ENCODE measurements around the gene AMBP.

The AMBP gene

DNA sequence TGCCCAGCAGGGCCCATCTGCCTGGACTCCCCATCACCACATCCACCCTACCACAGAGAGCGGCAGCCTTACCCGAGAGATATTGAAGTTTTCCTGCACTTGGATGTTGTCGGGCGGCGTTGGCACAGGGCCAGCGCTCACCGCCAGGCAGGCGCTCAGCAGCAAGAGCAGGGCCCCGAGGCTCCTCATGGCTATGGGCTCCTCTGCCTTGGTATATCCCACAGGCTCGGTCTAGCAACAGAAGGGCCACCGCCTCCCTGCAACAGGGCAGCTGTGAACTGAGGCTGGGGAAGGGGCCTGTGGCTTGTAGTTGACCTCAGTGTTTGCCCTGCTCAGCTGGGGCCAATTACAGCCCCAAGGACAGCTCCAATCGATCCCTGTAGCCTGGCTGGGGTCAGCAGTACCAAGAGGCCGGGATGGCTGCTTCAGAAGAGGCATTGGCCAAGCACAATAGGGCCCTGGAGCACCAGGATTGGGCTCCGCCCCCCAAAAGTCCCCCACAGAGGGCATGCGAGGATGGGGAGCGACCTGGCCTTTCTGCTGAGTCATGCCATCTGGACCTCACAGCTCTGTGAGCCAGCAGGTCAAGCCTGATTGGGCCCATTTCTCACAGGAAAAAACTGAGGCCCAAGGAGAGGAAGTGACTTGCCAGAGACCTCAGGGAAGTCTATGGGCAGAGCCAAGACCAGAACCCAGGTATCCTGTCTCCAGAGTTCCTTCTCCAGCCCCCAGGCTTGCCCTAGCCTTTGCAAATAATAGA, at the start of gene AMBP:
Gene AMBP (minus strand): TSS at position 280 of the 760 bp plus-strand sequence. CDS start 91 bp downstream, at position 189.
- DNase-seq (ENCODE audit: low read depth, low spot score), result no peak

DNA sequence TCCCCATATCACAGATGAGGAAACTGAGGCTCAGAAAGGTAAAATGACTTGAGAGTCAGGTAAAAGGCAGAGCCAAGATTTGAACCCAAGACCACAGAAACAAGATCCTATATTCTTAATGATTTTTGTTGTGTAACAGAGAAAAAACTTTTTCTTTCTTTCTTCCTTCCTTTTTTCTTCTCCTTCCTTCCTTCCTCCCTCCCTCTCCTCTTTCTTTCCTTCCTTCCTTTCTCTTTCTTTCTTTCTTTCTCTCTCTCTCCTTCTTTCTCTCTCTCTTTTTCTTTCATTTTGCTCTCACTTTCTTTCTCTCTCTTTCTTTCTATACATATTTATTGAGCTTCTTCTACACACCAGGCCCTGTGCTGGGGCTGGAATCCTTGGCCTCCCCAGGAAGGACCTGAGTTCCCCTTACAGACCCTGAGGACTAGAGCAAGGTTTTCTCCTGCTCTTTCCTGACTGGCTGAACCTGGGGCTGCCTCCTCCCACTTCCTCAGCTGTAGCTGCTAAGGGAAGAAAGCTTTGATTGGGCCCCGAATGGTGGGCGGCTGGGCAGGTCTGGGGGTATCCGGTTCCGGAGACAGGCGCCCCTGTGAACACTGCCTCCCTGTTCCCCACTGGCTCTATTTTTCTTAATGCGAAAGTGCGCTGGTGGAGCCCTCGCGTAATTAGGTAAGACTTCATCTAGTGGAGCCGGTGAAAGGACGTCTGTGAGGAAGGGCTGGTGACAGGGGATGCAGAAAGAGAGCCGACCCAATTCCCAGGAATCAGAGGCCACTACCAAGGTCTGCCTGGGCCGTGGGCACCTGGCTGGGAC, 48.4 kb upstream of the AMBP start:
- no peak for DNase-seq (ENCODE audit: low read depth, low spot score)

DNA sequence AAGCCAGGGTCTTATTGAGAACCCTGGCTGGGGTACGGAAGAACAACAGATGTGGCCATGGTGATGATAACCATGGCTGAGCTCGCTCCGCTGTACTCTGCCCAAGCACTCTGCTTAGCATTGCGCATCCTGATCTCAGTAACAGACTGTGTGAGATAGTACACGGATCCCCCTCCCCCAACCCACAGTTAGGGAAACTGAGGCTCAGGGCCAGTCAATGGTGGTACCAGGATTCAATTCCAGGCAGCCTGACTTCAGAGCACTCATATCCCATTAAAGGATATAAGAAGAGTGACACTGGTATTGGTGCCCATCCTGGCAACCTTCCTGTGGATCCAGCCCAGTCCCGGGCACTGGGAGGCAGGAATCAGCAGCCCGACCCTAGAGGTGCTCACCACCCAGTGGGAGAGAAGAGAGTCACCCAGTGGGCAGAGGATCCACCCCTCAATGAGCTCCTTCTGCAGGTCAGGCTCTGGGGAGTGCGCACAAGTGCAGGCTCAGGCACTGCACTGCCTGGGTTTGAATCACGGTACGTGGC, 47.4 kb upstream of the AMBP start:
- DNase-seq (ENCODE audit: low read depth, low spot score), result no peak

DNA sequence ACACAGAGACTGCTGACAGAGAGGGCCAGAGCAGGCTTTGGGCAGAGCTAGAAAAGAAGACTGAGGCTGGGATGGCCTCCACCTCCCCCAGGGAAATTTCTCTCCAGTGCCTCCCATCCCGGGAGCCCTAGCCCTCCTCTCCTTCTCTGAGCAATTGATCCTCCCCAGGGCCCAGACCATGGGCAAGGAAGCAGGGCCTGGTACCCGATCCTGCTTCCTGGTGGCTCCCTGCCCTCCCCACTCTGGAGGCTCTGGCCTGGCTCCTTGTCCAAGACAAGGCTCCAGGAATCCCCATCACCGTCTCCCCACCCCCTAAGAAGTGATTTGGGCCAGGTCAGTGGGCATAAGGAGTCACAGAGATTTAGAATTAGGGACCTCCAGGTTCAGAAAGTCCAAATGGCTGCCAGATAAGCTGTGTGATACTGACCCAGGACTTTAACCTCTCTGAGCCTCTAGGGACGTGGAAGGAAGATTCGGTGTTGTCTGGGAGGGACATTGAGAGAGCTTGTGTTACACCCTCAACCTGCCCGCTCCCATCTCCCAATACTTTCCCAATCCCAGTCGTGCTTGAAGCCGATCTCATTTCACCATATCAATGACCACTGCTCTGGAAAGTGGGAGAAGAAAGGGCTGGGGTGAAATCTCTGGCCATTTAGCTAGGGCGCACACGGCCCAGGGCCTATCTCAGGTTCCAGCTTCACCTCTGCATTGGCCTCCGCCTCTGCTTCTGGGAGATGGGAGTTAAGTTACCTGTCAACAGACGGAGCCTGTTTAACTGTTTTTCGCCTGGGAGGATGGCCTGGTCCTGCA, 46.8 kb upstream of the AMBP start:
- no peak for DNase-seq (ENCODE audit: low read depth, low spot score)

DNA sequence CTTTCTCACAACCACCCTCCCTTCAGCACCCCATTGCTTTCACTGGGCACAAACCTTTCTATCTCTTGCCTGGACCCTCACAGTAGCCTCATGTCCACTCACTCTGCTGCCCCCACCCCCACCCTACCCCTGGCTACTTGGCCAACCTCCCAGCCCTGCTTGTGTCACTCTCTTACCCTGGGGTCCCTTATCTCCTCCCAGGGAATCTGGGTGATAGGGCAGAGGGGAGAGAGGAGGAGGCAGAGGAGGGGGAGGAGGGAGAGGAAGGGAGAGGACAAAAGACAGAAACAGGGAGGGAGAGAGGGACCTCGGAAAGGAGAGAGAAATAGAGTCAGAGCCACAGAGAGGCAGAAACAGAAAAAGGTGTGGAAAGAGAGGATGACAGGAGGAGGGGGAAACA, 46.0 kb upstream of the AMBP start:
- DNase-seq (ENCODE audit: low read depth, low spot score), result no peak

DNA sequence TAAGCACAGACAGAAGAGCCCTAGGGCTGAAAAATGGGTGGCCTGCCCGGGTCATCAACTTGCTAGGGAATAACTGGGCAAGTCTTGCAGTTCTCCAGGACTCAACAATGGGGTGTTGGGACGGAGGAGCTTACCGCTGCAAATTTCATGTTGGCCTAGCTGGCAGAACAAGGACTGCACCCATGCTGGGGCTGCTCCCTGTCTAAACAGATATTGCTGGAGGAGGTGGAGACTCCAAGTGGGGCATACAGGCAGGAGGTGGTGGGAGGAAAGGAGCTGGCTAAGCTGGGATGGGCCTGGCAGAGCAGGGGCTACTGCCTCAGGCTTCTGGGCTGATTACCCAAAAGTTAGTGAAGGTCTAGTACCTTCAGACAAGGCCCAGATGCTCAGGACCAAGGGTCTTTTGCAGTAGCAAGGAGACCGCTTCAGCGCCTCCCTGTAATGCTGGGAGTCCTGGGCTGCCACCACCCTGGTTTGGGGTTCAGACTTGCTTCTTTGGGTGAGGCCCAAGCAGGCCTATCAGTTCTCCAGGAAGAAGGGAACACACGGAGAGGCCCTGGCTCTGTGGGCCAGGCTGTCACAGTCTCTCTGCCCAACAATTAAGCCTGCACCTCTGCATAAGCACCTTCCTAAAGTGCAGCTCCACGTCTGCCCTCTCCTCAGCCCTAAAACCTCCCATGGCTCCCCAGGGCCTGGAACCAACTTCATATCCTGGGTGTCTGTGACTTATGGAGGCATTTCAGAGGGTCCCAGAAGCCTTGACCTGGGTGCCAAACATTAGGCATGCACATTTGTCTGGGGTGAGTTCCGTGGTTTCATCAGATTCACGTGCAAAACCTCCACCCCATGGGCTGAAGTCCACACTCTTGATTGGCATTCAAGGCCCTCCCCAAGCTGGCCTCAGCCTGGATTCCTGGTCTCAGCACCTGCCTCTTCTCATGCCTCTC, 45.2 kb upstream of the AMBP start:
- no peak for DNase-seq (ENCODE audit: low read depth, low spot score)

DNA sequence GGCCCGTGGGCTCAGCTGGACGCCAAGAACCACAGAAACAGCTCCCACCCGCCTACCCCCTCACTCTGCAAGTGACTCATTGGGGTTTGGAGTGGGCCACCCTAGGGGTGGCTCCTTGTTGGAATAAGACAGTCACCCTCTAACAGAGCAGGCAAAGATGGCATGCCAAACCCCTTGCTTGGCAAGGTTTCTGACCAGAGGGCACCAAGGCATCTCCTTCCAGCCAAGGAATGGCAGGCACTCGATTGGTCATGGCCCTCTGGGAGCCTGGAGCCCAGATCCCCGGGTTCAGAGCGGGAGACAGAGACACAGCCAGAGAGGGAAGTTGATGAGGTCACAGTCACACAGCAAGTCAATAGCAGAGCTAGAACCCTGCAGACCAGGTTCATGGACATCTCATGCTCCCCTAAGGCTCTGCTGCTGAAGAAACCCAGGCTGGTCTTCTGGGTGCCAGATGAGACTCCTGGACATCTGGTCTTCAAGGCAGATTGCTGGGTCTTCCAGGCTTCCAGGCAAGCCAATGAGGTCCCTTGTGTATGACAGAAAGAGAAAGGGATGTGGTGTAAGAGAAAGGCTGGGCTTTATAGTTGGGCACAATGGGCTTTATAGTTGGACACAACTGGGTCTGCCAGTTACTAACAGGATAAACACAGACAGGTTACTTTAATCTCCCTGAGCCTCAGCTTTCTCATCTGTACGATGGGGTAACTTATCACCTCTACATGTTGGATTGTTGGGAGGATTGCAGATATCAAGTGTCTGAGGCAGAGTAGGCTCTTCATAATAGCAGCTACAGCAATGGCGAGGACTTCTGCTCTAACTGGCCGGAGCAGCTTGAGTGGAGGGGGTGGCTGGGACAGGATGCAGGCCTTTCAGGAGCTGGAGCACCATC, 44.3 kb upstream of the AMBP start:
- no peak for DNase-seq (ENCODE audit: low read depth, low spot score)

DNA sequence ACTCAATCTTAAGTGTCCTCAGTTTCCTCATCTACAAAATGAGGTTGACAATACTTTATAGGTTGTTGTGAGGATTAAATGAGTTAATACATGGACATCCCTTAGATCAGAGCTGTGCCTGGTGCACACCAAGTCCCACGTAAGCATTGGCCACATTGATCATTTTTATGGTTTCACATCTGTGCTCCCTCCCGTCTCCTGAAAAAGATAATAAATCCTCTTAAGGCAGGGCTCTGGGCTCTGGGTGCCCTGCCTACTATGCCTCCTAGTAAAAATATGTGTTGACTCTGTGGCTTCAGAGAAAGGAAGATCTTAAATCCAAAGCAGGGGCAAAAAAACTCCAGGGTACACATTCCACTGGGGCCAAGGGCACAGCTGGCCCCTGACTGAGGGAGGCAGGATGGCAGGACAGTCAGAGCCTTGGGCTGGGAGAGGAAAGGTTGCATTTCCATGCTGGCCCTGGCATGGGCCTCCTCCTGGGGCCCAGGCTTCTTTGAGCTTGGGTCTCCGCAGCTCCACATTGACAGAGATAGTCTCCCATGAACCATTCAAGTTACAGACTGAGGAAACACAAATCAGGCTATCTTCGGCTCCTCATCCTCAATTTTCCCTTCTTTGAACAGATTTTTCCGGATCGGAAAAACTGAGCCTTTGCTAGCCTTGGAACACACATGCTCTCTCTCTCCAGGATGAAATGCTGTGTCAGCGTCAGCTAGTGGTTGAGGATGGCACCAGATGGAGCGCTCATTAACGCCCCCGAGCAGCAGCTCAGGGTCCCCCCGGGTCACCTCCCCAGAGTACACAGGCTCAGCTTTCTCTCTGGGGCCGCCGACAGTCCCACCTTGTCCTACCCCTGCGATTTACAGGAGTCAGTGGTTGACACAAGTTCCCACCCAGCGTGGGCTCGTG, 43.4 kb upstream of the AMBP start:
- DNase-seq (ENCODE audit: low read depth, low spot score), result no peak

DNA sequence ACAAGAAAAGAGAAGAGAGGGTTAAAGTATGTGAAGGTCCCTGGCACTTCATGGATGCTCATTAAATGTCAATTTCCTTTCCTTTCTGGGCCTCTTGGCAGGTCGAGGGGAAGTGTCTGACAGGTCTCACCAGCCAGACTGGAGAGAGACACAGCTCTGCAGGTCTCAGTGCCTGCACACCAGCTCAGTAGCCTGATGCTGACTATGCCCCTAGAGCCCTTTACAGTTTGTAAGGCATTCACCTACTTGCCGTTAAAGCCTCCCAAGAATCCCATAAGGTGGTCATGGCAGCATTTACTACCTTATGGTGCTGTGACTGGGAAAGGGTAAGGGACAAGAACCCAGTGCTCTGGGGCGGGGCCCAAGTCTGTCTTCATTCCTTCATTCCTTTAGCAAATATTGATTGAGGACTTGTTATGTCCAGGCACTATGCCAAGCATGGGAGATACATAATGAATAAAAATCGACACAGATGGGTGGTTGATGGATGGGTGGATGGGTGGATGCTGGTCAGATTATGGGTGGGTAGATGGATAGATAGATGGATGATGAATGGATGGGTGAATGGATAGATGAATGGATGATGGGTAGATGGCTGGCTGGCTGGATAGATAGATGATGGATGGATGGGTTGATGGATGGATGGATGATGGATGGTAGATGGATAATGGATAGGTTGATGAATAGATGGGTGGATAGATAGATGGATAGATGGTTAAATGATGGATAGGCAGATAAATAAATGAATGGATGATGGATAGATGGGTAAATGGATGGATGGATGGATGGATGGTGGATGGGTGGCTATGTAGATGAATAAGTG, 42.3 kb upstream of the AMBP start:
- no peak for DNase-seq (ENCODE audit: low read depth, low spot score)

DNA sequence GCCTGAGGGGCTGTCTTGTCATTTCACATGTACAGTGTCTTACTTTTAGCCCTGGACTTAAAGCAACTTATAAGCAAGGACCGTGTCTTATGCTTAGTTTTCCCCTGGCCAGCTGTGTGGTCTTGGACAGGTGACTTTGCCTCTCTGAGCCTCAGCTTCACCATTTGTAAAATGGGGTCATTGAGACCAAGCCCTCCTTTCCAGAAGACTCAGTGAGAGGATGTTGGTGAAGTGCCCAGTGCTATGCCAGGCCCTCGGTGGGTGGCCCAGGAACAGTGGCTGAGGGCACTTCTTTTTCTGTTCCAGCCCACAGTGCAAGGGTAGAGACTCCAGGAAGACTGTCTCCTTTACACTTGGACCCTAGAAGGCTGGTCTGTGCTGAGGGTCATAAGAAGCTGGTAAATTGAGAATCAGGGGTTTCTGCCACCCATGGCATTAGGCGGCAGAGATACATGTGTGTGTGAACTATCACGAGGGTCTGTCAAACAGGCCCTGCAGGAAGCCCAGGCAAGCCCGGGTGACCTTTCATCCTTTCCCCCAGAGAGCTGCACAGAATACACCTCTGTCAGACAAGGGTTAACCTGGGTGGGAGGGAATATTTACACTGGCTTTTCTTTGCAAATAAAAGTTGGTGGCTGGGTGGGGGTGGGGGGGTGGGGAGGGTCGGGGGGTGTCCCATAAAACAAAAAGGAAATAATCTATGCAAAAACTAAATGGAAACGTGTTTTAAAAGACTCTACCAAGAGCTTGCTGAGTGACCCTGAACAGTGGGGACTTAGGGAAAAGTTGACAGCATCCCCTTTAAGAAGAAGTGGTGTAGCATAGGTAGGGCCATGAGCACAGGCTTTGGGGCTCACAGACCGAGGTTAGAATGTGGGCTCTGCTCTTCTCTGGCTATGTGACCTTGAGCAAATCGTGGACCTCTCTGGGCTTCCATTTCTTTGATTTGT, 41.4 kb upstream of the AMBP start:
- DNase-seq (ENCODE audit: low read depth, low spot score), result no peak

DNA sequence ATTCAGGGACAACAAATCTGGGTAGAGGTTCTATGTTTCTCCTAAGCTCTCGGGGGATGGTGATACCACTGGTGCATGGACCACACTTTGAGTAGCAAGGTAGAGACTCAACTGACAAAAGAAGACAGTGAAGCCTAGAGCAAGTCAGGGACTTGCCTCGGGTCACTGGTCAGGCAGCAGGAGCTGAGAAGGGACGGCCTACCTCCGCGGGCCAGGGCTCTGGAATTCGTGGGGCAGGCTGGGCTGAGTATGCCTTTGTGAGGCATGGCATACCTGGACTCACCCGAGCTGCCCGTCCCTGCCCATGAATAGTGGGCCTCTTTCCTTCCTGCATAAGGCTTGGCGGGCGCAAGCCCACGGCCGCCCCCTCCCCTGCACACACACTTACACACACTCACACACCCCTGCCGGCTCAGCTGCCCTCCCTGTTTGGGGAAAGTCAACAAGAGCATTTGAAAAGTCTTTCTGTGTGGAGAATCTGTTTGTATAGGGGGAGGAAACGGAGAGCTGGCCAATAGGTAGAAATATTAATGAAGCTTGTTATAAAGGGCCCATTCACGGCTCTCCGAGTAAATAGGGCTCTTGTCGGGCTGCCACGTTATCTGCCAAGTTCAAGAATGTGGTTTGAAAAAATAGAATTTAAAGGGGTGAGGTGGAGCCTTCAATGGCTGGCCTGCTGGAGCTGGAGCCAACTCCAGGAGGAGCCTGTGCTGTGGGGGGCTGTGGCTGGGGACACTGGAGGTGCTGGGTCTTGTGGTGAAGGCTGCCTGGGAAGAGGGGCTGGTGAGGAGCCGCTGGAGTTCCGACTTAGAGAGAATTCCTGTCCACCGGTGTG, 40.1 kb upstream of the AMBP start:
- no peak for DNase-seq (ENCODE audit: low read depth, low spot score)

DNA sequence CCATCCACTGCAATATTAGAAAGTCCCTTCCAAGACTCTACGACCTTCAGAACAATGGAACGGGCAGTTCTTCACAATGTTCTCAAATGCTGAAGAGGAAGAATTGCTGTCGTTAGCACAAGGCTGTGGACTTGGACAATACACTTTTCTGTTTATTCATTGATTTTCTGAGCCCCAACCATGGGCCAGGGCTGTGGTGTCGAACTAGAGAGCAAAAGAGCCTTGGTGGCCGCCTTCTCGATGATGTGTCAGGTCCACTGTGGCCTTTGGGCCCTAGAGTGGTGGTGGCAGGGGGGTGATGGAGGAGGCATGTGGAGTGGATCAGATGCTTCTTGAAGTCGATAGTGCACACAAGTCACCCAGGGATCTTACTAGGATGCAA, 39.5 kb upstream of the AMBP start:
- no peak for DNase-seq (ENCODE audit: low read depth, low spot score)

DNA sequence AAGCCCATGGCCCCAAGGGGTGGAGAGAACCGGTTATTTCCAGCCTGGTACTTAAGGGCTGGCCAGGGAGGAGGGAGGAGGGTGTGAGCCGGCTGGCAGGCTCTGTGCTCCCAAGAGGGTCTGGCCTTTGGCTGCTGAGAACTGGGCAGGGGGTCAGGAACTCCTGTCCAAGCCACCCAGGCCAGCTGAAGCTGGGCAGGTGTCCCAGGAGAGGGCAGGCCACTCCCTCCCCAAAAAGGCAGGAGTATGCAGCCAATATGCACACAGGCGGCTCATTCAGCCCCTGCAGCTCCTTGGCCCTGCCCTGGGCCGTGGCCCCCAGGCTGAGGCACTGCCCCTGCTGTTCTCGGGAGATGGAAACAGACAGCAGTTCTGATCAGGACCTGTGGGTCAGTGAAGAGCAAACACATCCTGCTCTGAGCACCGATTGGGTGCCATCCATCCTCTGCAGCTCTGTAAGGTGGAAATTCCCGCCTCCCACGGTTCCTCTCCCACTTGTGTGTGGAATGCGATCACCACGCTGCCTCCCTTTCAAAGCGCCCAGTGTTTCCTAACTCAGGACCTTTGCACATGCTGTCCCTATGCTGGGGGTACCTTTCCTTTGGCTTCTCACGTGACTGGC, 38.1 kb upstream of the AMBP start:
- no peak for DNase-seq (ENCODE audit: low read depth, low spot score)

DNA sequence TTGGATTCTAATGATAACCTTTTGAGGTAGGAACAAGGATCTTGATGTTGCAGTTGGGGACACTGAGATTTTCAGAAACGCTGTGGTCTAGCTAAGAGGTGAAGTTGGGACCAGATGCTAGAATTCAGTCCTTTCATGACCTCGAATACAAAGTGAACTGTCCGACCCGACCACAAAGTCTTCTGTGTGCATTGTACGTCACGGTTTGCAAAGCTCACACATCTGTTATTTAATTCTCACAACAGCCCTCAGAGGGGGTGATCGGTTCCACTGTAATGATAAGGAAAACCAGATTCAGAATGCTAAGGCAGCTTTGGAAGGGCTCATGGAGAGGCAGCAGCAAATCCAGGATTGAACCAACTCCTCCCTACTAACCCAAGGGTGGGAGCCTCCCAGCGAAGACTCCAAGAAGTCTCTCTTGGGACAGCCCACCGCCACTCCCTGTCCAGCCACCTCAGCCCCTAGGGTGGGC, 37.6 kb upstream of the AMBP start:
- no peak for DNase-seq (ENCODE audit: low read depth, low spot score)

DNA sequence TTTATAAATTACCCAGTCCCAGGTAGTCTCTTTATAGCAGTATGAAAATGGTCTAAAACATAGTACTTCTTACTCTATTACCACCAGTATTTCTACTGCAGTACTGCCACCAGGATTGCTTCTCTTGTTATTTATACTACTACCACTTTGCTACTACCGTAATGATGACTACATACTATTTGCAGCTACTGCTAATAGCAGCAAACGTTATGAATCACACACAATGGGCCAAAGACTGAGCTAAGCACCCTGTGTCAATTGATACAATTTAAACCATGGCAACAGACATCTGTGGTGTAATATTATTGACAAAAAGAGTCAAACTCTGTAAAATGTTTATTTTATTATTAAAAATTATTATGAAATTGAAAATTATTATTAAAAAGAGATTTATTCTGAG, 36.3 kb upstream of the AMBP start:
- DNase-seq (ENCODE audit: low read depth, low spot score), result no peak
